Kidney epithelial cell (primary cell): ENCODE results near the gene TXLNB. TPM values are rescaled to one million over a fixed set of nuclear protein-coding genes. Genes with fewer than 3 reads are reported as not detected.
"Not testable (repeated sequence)": the region's sequence is repeated elsewhere in the genome, so short reads cannot be mapped to it uniquely, and the experiment has no call there.

ENCODE experiments used
- DNase-seq: peaks from one replicate; pipeline ENCODE4 v3.0.0-alpha.2; 2010; ENCODE audit warnings: low read depth
- H3K27me3 ChIP-seq: 2 replicates; pipeline ENCODE4 v1.6.0; 2011; ENCODE audit warnings: low read length; ENCODE audit not compliant: control insufficient read depth, insufficient read depth
- H3K36me3 ChIP-seq: 2 replicates; pipeline ENCODE4 v1.5.1; 2011; ENCODE audit warnings: low read length; ENCODE audit not compliant: control insufficient read depth, insufficient read depth
- H3K4me3 ChIP-seq: 2 replicates; pipeline ENCODE4 v1.5.1; 2011; ENCODE audit warnings: low read depth, mild to moderate bottlenecking, control low read depth, low read length
- CTCF ChIP-seq: IDR thresholded peaks from 2 replicates; pipeline ENCODE4 v1.5.1; 2011; ENCODE audit warnings: mild to moderate bottlenecking, moderate library complexity, low read length, control low read depth, inconsistent platforms; ENCODE audit not compliant: insufficient read depth, poor library complexity, severe bottlenecking
- total RNA-seq: library from RNA; depleted of rRNA; stranded (reverse); fragments of >200 nt; gene quantifications from 2 replicates; pipeline ENCODE4 v1.2.3, GENCODE V29; 2015

Gene TXLNB
- total RNA-seq, 1 donor from 2014 or later = not detected

- no peak for TF ChIP-seq CTCF
- Histone ChIP-seq H3K36me3 (no peaks in the 10 kb centered on the region), H3K27me3 (no peaks in the 10 kb centered on the region), H3K4me3 (no peak overlapping the region)
- DNase-seq = no peak
Measured at GRCh38 chr6:139294090-139294489, 2.3 kb upstream of the TXLNB start.

- H3K36me3 ChIP-seq, H3K27me3 ChIP-seq, DNase-seq, H3K4me3 ChIP-seq: not testable (repeated sequence)
Measured at GRCh38 chr6:139293230-139293629, 1.4 kb upstream of the TXLNB start.

- DNase-seq = peak; percentile 18
- TF ChIP-seq CTCF = no peak
- no peaks in the 10 kb centered on the region for H3K27me3 ChIP-seq
- H3K4me3 ChIP-seq = no peak overlapping the region
- H3K36me3 ChIP-seq = no peaks in the 10 kb centered on the region
Measured at GRCh38 chr6:139290787-139291311, 949 bp downstream of the TXLNB start.

GRCh38 chr6:139289233-139289632 lies 2.6 kb downstream of the TXLNB start:
- Histone ChIP-seq H3K36me3 (no peaks in the 10 kb centered on the region), H3K27me3 (no peaks in the 10 kb centered on the region), H3K4me3 (no peak overlapping the region)
- no peak for TF ChIP-seq CTCF
- no peak for DNase-seq

- Histone ChIP-seq H3K27me3 (no peaks in the 10 kb centered on the region), H3K4me3 (no peak overlapping the region), H3K36me3 (no peaks in the 10 kb centered on the region)
- no peak for DNase-seq
- TF ChIP-seq CTCF = no peak
Measured at GRCh38 chr6:139288496-139289040, 3.2 kb downstream of the TXLNB start.

- H3K27me3 ChIP-seq = no peaks in the 10 kb centered on the region
- no peak for DNase-seq
- no peaks in the 10 kb centered on the region for H3K36me3 ChIP-seq
- no peak overlapping the region for H3K4me3 ChIP-seq
- no peak for TF ChIP-seq CTCF
Measured at GRCh38 chr6:139287868-139288267, 3.9 kb downstream of the TXLNB start.

GRCh38 chr6:139286438-139286837 lies 5.4 kb downstream of the TXLNB start:
- not testable (repeated sequence) for H3K27me3 ChIP-seq, H3K4me3 ChIP-seq, DNase-seq, H3K36me3 ChIP-seq
